Transverse colon (tissue), 4 donors: ENCODE data around the gene GDPGP1.

ENCODE experiments used
- CTCF ChIP-seq, 5 experiments: fragments of 200-600 bp in 3 of 5; fragments of 450-650 bp in 2 of 5; sonication (generic) in 3 of 5; IDR thresholded peaks; 1 replicate in 2 of 5; 2 replicates in 3 of 5; pipeline ENCODE4 v1.5.1; 2016 to 2017; ENCODE audit warnings: antibody characterized with exemption in 5 of 5, inconsistent platforms in 3 of 5, mild to moderate bottlenecking in 2 of 5, moderate library complexity in 1 of 5
- EP300 ChIP-seq: sonication (generic); formaldehyde crosslinking; IDR thresholded peaks from one replicate; pipeline ENCODE4 v1.6.1; 2017; ENCODE audit warnings: antibody characterized with exemption, low read depth
- POLR2A ChIP-seq: fragments of 450-650 bp; IDR thresholded peaks from one replicate; pipeline ENCODE4 v1.6.1; 2016; ENCODE audit warnings: antibody characterized with exemption, mild to moderate bottlenecking, moderate library complexity
- POLR2AphosphoS5 ChIP-seq, 3 donors: sonication (generic); formaldehyde crosslinking; IDR thresholded peaks; one replicate each; pipeline ENCODE4 v1.6.1; 2016; ENCODE audit warnings: antibody characterized with exemption in 3 of 3

GRCh38 chr15:90187257-90187868 is 46.6 kb upstream of the GDPGP1 start:
- TF ChIP-seq POLR2A (no peak), CTCF (IDR thresholded peaks at IDR 0.05) (no peak), POLR2AphosphoS5 (IDR thresholded peaks at IDR 0.05) (no peak), EP300 (no peak)
